Ovary (tissue), 3 donors: ENCODE measurements around the gene BTRC.

ENCODE experiments used
- POLR2A ChIP-seq: fragments of 450-650 bp; IDR thresholded peaks from one replicate; pipeline ENCODE4 v1.6.1; 2017; ENCODE audit warnings: antibody characterized with exemption, mild to moderate bottlenecking, moderate library complexity
- TF ChIP-seq, protein P1 (sequence below), 3 donors: fragments of 450-650 bp in 2 of 3; fragments of 200-600 bp in 1 of 3; IDR thresholded peaks; one replicate each; pipeline versions ENCODE4 v1.5.1 to v1.8.0; 2016 to 2022; ENCODE audit warnings: antibody characterized with exemption in 3 of 3, mild to moderate bottlenecking in 1 of 3
- donor health status: DM: no; HTN: no; CAD: no.

DNA sequence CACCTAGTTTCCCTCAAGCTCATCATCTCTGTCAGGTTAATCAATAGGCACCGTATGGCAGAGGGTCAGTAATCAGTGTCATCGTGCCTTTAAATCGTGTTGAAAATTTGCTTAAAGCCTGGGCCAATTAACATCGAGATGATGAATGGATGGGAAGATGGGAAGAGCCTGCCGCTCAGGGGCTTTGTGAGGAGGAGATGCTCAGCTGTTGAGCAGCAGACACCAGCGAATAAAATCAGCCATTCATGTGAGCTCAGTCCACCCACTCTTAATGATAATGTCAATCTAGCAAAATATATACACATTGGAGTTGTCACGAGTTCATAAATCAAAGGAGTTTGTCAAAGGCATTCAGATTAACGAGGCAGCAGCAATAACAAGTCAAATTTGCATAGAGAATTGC is 97.7 kb downstream of the BTRC start:
- TF ChIP-seq, protein P1, sequence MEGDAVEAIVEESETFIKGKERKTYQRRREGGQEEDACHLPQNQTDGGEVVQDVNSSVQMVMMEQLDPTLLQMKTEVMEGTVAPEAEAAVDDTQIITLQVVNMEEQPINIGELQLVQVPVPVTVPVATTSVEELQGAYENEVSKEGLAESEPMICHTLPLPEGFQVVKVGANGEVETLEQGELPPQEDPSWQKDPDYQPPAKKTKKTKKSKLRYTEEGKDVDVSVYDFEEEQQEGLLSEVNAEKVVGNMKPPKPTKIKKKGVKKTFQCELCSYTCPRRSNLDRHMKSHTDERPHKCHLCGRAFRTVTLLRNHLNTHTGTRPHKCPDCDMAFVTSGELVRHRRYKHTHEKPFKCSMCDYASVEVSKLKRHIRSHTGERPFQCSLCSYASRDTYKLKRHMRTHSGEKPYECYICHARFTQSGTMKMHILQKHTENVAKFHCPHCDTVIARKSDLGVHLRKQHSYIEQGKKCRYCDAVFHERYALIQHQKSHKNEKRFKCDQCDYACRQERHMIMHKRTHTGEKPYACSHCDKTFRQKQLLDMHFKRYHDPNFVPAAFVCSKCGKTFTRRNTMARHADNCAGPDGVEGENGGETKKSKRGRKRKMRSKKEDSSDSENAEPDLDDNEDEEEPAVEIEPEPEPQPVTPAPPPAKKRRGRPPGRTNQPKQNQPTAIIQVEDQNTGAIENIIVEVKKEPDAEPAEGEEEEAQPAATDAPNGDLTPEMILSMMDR (IDR thresholded peaks at IDR 0.05) = no peak
- no peak for TF ChIP-seq POLR2A
